GM19239 (cell line): ENCODE measurements around the gene ACTL7A.
"Not testable (repeated sequence)": the region's sequence is repeated elsewhere in the genome, so short reads cannot be mapped to it uniquely, and the experiment has no call there.

Experiments
- DNase-seq: peaks from one replicate; pipeline ENCODE4 v3.0.0; 2011; ENCODE audit warnings: low spot score; ENCODE audit not compliant: insufficient read length
- FAIRE-seq: peaks from 2 replicates; lab custom pipeline; 2011; peaks lifted over from hg19 to GRCh38; lab: Jason Lieb, UNC

ACTL7A gene

DNA sequence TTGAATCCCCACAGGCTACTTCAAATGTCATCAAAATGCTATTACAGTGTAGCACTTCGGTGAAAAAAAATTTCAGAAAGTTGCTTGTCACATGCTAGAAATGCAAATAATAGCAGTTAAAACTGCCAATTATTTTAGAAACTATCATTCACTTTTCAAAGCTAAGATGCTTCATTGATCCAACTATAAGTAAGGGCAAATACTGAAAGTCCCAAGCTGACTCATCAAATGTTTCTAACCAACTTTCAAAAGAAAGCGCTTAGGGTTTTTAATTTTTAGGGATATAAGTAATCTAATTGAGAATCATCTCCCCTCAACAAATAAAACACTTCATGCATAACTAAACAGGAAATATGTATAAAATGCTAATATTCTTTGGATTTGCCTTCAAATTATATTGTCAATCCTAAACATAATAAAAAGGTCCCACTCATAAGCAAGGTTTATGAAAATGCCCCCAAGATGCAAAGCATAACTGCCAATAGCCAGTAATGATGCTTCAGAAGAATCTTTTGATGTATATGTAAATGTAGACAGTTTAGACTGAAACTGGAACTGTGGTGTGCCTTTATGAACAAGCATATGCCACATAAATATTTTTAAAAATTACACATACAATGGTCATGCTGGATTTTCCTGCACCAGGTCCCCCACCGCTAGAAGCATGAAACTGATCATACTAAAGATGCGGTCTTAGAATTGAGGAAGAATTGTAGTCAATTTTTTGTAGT, 12.2 kb downstream of the ACTL7A start:
- DNase-seq (no peak), FAIRE-seq (no peak)

DNA sequence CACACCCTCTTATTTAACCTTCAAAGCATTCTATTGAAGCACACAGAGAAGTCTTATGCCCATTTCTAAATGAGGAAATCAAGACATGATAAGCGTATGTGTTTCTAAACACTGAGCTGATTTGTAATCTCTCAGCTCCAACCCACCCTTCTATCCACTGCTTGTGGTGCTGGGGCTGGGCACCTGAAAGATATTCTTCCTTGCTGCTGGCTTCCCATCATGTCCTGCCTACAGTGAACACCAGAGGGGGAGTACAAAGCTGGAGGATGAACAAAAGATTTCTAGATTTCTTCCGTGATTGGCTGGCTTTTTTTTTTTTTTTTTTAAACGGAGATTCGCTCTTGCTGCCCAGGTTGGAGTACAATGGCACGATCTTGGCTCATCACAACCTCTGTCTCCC, 14.4 kb downstream of the ACTL7A start:
- DNase-seq, result no peak
- no peak for FAIRE-seq

DNA sequence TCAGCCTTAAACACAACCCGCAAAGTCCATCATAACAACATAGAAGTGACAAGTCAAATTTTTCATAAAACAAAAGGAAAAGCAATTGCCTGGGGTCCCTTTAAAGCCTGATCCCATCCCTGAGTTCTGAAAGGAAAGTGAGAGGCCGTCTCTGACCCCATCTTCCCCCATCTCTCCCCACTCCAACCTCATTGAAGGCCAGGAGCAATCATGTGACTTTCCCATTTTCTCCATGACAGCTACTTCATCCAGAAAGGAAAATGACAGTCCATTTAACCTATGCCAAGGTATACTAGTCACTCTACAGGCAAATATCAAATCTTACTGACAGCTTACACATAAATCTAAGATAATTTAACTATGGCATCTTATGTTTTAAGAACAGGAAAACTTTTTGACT, 15.5 kb downstream of the ACTL7A start:
- no peak for FAIRE-seq
- DNase-seq, result no peak

DNA sequence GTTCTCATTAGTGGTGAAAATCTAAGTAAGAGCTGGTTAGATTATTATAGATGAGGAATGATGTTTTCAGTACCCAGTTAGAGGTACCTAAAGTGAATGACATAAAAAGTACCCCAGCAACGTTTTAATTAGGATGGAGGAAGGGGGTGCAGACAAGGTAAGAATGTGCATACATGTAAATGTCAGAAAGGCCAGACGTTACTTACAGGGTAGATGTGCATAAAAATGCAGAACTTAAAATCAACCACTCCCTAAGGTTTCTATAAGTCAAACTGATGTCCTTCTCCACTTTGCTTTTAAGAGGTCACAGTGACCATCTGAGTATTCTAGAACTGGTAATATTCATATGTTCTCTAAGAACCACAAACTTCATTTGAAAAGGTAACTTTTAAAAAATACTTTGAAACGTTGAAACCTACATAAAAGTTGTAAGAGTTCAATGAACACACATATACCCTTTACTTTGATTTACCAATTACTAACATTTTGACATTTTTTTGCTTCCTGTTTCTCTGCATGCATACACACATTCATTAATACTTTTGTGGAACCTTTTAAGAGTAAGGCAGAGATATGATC, 18.8 kb downstream of the ACTL7A start:
- no peak for FAIRE-seq

GRCh38 chr9:108882052-108882888, 20.2 kb downstream of the ACTL7A start:
- no peak for FAIRE-seq
- no peak for DNase-seq

More for the DNA sequence above, 18.8 kb downstream of the ACTL7A start:
- no peak for DNase-seq

GRCh38 chr9:108883085-108883484, 21.0 kb downstream of the ACTL7A start:
- no peak for DNase-seq
- no peak for FAIRE-seq

GRCh38 chr9:108884701-108885100, 22.6 kb downstream of the ACTL7A start:
- FAIRE-seq (no peak), DNase-seq (no peak)

DNA sequence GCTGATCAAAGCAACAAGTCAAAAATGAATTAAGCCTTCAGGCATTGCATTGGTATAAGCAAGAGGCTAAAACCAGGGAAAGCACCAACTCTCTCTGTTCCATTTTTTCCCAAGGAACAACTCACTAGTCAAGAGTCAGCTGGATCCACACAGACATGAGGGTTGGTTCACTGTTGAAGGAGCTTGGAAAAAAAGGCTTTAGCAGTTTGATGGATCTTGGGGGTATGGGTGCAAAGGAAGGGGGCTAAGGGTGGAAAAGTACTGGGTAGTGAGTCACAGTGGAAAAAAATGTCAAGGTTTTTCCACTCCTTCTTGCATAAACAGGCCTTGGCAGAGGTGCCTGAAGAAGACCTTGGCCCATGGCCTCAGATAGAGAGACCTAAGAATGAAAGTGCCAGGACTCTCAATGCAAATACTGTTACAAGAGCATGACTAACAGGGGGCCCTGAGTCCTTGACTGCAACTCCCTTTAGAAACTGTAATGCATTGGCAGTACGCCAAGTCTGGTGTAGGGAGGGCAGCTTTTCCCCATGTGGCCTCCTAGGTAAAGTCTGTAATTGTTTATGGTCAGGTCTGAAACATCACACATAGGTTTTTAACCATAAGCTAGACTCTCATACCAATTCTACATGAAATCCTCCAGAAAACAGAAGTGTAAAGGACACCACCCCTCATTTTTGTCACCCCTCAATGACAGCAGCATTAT, 23.7 kb downstream of the ACTL7A start:
- DNase-seq (peak; percentile 49), FAIRE-seq (peak; percentile 88)

GRCh38 chr9:108886594-108887271, 24.7 kb downstream of the ACTL7A start:
- DNase-seq, result not testable (repeated sequence)

DNA sequence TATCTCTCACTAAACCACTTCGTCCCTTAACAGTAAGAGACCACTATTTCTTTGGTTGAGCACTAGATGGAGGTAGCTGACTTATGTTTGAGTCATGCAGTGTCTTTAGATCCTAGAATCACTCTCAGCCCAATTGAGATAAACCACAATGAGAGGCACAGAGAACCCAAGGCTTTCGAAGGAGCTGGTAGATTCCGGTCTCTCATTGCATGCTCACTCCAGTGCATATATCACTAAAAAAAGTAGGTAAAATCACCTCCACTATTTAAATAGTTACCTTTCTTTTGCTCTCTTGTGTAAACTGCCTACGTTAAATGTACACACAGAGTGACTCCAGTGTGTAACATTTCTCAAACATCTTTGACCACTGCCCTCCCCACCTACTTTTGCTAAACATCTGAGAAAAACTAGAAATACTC, 27.6 kb downstream of the ACTL7A start:
- DNase-seq (no peak), FAIRE-seq (no peak)

More at GRCh38 chr9:108886594-108887271, 24.7 kb downstream of the ACTL7A start:
- FAIRE-seq, result peak; percentile 52

DNA sequence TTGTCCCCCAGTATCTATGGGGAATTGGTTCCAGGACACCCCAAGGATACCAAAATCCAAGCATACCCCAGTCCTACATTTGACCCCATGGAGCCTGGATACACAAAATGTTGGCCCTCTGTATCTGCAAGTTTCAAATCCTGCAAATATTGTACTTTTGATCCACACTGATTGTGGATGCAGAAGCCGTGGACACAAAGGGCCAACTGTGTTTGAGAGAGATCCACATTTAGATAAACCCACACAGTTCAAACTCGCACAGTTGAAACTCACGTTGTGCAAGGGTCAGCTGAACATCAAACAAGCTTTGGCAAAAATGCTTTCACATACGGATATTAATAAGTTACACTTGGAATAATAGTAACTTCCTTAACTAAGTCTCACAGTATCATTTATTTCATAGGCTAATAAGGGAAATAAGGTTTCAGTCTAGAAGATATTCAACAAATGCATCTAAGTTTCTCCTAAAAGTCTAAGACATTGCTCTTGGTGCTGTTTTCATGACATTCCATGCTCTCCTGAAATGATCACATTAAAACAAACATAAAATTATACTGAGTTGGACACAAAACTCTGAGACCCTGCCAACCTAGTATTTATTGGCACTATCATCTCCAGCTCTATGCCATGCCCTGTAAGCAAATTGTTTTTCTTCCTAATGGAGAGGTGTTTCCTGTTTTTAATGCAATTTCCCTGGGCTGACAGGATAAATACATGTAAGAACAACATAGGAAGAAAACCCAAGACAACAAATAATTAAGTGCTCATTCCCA, 32.3 kb downstream of the ACTL7A start:
- FAIRE-seq (no peak), DNase-seq (no peak)

DNA sequence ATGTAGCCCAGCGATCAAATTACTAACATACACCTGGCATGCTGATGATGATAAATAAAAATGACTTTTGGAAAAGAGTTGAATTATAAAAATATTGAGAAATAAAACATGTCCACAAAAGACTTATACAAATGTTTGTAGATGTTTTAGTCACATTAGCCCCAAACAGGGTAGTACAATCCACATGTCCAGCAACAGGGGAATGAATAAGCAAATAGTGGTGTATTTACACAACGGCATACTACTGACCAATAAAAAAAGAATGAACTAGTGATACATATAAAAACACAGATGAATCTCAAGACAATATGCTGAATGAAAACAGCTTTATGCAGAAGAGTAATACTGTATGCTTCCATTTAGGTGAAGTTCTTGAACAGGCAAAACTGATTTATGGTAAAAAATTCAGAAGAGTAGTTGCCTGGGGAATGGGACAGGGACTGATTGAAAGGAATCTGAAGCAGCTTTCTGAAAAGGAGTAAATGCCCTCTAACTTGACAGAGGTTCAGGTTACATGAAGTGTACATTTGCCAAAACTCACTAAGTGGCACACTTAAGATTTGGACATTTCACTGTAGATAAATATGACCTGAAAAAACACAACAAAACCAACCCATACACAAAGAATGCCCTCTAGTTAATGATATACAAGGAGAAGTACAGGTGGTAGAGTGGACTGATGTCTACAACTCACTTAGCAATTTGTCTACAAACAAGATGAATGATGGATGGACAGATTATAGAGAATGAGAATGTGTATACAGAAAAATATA, 35.4 kb downstream of the ACTL7A start:
- FAIRE-seq (no peak), DNase-seq (no peak)

GRCh38 chr9:108899023-108899695, 37.1 kb downstream of the ACTL7A start:
- not testable (repeated sequence) for FAIRE-seq, DNase-seq

GRCh38 chr9:108900176-108900575, 38.1 kb downstream of the ACTL7A start:
- no peak for FAIRE-seq
- DNase-seq, result no peak

DNA sequence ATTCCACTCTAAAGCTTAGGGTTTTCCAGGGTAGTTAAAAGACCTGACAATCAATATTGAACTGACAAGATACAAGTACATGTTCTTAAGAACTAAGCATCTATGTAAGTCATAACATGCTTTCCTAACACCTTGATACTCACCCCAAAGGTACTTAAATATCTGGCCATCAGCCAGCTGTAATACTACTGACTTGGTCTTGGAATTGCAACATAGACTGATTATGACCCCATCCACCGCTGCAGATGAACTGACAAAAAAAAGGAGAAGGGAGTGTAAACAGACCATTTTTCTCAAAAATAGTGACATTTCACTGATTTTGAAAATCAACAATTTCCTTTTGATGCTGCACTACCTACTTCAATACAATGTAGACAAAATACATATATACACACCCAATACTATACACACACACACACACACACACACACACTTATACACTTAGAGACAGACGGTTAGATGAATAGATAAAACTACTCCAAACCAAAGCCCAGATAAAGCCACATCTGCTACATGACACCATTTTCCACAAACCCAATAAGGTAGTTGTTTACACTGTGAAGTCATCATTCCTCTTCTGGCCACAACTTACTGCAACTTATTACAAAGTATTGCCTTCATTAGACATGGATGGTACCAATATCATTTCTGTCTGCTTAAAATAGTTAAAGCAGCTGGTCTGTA, 41.5 kb downstream of the ACTL7A start:
- DNase-seq (no peak), FAIRE-seq (no peak)

DNA sequence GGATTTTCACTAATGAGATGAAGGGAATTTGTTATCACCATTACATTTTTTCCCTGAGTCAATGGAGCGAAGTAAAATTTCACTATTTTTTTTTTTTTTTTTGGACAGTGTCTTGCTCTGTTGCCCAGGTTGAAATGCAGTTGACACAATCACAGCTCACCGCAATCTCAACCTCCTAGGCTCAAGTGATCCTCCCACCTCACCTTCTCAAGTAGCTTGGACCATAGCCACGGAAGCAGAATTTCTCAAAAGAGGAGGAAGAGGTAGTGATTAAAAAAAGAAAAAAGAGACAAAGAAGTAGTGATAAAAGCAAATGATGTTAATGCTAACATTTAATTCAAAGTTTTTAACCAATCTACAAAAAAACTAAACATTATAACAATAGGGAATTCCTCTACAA, 42.1 kb downstream of the ACTL7A start:
- FAIRE-seq (no peak), DNase-seq (no peak)

- FAIRE-seq (no peak), DNase-seq (no peak)
Measured at GRCh38 chr9:108905494-108905893, 43.4 kb downstream of the ACTL7A start.
